ENCODE results near the gene CHST14. TPM values are rescaled to one million over a fixed set of nuclear protein-coding genes. Genes with fewer than 3 reads are reported as not detected.
"Not testable (repeated sequence)": the region's sequence is repeated elsewhere in the genome, so short reads cannot be mapped to it uniquely, and the experiment has no call there.

CHST14 gene
- total RNA-seq, 1 donor from 2014 or later = 0.82 TPM

DNA sequence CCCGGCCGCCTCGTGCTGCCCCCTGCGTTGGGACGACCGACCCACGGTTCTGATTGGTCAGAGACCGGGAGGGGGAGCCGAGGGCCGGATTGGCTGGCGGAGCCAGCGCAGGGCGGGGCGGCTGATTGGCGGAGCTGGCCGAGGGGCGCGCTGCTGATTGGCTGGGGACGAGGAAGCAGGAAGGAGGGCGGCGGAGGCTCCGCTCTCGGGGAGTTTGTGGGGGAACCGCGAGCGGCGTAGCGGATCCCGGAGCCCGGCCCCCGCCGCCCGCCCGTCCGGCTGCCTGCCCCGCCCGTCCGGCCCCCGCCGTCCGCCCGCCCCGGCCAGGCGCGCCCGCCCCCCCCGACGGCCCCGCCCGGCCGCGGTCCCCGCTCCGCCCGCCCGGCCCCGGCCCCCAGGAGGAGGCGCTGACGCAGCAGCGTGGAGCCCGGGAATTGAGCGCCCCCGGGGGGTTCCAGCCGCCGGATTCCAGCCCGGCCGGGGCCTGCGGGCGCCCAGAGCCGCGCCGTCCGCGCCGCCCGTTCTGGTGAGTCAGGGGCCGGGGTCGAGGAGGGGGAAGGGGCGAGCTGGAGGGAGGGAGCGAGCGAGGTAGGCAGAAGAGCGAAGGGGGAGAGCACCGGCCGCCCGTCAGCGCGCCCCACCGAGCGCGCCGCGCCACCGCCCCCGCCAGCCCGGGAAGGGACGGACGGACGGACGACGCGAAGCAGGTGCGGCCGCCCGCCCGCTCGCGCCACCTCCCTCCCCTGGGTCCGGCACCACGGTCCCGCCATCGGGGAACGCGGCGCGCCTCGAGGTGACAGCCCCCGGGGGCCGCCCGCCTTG lies 29.8 kb upstream of the CHST14 start, which contains the start of gene BAHD1:
Gene BAHD1 (plus strand): TSS at position 211 of the 822 bp plus-strand sequence. CDS start 17,512 bp downstream, outside the sequence.
- FAIRE-seq = no peak
- peak; percentile 100 for DNase-seq (ENCODE audit: low spot score in 2 of 2)

DNA sequence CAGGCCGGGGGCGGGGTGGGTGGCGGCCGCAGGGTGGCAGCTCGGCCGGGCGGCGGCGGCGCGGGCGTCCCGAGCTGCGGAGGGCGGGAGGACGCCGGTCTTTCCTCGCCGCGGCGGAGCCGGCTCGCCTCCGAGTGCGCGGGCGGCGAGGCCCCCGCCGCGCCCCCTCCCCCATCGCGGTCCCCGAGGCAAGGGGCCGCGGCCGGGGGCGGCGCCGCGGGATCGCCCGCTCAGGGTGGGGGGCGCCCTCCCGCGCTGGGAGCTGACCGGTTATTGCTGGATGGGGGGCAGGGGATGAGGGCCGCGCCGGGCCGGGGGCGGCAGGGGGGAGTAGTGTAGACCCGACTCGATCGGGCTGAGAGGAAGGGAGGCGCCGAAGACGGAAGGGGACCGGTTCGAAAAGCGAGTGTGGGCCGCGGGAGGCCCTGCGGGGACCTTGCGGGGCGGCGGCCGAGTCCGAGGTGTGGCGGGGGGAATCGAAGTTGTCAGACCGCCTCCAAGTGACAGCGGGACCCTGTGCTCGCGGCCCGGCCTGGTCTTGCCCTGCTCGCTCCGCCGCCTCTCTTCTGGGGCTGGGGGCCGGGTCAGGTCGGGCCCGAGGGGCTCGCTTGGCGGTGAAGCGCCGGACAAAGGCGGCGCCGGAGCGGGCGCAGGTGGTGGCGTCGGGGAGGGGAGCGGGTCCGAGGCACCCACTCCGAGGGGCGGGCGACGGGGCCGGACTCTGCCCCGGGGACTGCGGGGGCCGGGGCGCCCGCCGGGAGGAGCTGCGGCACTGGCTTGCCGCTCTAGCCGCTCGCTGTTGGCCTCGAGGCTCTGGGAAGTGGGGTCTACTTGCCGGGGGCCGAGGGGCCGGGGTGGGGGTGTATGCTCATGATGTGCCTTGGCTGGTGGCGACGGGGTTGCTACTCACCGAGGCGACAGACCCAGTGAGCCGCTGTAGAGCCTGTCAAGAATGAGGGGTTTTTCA lies 28.9 kb upstream of the CHST14 start:
- FAIRE-seq = no peak
- no peak for DNase-seq (ENCODE audit: low spot score in 2 of 2)

DNA sequence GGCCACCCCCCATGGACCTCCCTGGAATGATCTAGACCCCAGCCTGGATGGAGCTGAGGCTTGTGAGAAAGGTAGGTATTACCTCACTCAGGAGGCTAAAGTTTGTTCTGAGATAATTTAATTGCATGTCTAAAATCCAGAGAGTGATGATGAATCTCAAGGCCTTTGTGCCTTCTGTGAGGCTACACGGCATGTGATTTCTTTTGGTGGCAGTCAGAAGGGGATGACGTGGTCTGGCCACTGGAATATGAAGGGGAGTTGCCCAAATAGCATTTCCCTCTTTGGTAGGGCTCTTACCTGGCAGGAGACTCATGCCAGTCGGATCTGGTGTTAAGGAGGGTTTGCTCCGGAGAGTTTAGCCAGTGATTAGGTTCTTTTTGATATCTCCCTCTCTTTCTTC lies 27.5 kb upstream of the CHST14 start:
- FAIRE-seq (no peak), DNase-seq (ENCODE audit: low spot score in 2 of 2) (no peak)

DNA sequence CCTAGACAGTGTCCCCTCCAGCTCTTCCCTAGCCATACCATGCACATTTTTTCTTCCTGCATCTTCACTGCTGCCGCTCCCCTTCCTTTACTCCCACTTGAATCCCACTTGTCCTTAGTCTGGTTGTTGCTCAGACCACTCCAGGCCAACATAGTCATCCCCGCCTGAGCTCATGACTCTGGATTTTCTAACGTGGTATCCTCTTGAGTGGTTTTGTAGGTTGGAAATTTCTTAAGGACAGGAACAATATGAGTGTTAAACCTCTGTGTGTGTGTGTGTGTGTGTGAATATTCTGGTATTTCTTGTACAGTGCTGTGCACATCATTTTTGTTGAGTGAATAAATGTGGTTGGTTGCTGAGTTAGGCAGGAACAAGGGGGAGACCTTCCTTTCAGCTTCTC lies 26.9 kb upstream of the CHST14 start:
- no peak for DNase-seq (ENCODE audit: low spot score in 2 of 2)
- FAIRE-seq = no peak

DNA sequence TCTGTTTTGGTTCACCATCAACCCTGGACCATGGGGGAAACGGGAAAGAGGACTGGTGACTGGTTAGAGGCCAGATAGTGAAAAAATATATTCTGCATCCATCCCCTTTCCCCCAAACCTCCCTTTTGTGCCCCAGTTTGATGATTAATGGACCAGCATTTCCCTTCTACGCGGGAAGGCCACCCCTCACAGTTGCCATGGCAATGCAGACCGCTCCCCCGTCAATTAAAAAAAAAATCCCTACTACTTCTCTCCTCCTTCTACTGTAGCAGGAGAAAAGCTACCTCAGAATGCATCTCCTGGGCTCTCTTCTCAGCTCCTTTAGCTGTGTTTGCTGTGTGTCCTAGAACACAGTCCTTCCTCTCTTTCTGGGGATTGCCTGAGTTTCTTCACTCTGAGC lies 26.0 kb upstream of the CHST14 start:
- FAIRE-seq (no peak), DNase-seq (ENCODE audit: low spot score in 2 of 2) (no peak)

DNA sequence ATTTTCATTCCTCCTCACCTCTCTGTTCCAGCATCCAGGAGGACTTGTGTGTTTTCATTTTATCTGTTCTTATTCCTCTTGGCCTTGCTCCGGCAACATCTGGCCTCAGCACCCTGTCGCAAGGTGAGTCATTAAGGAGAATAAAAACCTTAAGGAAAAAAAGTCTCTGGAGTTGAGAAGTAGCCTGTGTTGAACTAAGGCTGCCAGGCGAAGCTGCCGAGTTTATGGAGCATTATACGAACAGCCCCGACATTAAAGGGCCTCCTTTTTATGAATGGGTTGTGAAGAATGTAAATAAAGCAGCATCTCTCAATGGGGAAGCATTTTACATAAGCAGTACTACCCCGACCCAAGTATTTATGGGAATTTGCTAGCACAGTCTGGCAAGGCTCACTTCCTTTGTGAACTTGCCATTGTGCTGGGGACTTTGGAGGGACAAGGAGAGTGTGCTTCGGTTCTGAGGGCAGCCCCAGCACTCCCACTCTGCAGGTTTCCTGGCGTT lies 25.3 kb upstream of the CHST14 start:
- DNase-seq (ENCODE audit: low spot score in 2 of 2) (no peak), FAIRE-seq (no peak)

DNA sequence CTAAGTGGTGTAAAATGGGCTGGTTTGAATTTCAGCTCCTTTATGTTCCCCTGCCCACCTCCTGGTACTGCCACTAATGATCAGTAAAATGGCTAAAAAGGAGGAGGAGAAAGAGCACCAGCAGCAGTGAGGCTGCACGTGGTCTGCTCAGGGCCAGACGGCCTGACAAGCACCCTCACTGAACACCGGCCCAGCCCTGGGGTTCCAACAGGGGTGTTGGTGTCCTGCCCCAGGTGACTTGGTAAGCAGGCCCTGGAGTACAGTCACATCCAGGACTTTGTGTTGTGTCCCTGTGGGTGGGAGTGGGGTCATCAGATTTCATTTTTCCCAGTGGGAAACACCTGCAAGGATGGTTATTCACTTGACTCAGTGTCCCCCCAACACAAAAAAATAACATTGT lies 24.6 kb upstream of the CHST14 start:
- FAIRE-seq (no peak), DNase-seq (ENCODE audit: low spot score in 2 of 2) (no peak)

DNA sequence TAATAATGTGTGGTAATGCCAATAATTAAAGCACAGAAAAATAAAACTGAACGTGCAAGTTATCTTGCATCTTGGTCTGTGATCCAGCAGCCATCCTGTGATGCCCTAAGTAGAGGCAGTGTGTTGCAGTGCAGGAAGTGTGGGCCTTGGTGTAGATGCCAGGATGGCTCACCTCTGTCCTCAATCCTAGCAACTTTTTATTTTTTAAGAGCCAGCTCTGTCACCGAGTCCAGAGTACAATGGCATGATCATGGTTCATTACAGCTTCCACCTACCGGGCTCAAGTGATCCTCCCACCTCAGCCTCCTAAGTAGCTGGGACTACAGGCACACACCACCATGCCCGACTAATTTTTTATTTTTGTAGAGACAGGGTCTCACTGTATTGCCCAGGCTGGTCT lies 22.4 kb upstream of the CHST14 start:
- FAIRE-seq = no peak
- no peak for DNase-seq (ENCODE audit: low spot score in 2 of 2)

DNA sequence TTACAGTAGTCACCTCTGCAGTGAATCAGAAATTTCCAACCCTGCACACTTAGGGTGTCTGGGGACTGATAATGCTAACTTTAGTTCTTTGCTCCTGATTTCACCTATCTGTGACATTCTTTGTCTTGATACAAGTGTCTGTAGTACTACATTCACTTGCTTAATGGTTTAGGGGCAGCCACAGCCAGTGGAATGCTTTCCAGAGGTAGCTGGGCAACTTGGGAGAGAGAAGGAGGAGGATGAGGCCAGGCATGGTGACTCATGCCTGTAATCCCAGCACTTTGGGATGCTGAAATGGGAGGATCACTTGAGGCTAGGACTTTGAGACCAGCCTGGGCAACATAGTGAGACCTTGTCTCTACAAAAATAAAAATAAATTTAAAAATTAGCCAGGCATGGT lies 21.5 kb upstream of the CHST14 start:
- DNase-seq (ENCODE audit: low spot score in 2 of 2) = no peak
- no peak for FAIRE-seq

DNA sequence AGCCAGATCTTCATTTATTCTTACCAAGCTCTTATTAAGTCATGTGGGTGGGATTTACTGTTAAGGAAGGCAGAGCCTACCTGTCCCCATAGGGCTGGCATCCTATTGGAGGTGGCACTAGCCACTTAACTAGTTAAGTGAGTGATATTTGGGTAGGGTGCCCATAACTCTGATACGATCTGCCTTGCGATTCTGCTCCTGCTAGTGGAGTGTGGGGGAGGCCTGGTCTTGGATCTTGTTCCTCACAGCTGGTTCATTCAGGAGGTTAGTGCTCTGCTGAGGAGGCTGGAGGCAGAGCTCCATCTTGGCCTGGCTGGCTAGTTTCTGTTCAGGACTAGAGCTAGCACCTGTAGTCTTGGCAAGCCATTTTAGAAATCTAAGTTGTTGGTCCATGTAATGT lies 20.7 kb upstream of the CHST14 start:
- FAIRE-seq (no peak), DNase-seq (ENCODE audit: low spot score in 2 of 2) (no peak)

DNA sequence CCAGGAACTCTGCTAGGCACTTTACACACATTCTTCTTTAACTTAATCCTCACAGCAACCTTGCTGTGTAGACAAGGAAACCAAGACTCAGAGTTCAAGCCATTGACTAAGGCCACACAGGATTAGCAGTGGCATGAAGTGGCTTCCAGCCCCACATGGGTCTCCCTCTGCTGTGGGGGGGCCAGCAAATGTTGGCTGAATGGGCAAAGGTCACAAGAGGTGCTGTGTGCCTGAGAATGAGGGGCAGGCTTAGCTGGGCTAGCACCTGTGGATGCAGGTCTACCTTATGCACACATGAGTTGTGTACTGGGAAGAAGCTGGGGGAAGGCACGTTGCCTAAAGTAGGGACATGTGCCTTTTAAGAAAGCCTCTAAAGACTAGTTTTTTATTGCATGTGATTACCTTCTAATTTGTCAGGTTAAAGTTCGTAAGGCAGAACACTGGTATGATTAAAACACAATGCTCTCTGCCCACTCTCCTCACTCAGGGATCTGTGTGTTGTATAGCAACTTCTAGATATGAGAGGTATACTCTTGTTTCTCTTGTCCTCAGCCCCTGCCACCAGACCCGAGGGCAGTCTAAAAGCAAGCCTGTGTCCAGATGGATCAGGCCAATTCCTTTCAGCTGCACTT lies 19.1 kb upstream of the CHST14 start:
- DNase-seq (ENCODE audit: low spot score in 2 of 2) (no peak), FAIRE-seq (no peak)

DNA sequence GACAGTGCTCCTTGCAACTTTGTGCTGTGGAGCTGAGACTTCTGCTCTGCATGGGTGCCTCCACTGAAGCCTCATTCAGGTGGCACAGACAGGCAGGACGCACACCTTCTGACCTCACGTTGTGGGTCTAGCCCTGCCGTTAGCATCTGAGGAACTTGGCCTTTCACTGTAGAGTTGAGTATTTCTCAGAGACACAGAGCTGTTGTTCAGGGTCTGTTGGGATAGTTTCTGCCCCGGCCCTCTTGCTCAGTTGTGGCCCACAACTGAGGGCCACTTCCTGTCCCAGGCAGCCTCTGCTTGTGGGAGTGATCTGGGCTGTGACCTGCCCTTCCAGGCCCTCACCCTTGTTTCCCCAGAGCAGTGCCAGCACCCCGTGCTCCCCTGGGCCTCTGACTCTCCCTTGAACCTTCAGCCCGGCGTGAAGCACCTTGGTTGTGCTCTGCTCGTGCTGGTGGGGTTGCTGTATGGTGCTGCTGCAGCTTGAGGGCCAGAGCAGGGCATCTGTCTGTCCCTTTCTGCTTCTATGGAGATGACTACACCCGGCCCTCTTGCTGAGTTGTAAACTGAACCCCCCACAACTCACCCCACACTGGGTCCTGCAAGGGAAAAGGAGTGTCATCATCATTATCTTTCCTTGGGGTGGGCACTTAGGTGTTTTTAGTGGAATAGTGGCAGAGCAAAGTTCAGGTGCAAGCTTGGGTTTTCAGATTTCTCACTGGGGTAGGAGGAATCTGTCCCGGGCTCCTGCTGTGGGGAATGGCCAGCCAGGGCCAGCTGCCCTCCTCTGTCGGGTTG lies 18.3 kb upstream of the CHST14 start:
- DNase-seq (ENCODE audit: low spot score in 2 of 2) = no peak
- no peak for FAIRE-seq

DNA sequence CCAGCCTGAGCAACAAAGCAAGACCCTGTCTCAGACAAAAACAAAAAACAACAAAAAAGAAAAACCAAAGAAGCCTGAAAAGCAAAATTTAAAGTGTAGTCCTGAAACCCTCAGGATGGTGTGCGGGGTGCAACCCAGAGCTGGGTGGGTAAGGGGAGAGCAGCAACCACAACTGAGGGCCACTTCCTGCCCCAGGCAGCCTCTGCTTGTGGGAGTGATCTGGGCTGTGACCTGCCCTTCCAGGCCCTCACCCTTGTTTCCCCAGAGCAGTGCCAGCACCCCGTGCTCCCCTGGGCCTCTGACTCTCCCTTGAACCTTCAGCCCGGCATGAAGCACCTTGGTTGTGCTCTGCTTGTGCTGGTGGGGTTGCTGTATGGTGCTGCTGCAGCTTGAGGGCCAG lies 16.8 kb upstream of the CHST14 start:
- not testable (repeated sequence) for FAIRE-seq

DNA sequence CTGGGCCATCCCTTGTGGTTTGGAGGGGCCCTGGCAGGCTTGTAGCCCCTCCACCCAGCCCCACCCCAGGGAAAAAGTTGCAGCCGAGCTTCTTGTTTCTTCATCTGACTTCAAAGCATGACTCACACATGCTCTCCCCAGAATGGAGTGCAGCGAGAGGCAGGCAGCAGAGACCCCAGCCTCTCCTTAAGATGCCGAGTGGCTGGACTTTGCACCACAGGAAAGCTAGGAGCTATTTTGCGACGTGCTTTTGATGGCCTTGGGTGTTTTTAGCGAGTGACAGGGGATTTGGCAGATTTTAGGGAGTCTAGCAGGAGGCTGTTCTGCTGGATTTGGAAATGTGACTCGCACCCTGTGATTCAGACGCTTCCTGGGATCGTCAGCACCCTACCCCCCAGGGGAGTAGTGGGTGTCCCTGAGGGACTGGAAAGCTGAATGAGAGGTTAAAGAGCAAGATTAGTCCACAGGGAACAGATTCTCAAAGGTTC lies 15.8 kb upstream of the CHST14 start:
- FAIRE-seq = no peak

More for the DNA sequence above, 16.8 kb upstream of the CHST14 start:
- DNase-seq (ENCODE audit: low spot score in 2 of 2) = not testable (repeated sequence)

DNA sequence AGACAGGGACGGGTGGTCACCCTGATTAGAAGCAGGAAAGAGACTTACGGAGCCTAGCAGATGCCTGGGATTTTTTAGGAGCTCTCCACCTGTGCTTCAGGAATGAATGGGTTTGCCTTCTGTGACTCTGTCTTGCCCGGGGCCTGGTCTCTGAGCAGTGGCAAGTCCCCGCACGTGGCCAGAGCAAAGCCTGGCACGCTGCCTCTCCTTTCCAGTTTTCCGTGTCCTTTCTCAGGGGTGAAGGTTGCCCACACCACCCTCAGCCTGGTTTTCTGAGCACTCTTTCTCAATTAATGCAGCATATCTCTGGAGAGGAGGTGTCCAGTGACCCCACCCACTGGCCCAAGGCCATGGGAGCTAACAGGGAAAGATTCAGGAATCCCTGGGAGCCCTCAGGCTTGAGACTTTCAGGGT lies 14.5 kb upstream of the CHST14 start:
- no peak for DNase-seq (ENCODE audit: low spot score in 2 of 2)
- no peak for FAIRE-seq

More for the DNA sequence above, 15.8 kb upstream of the CHST14 start:
- DNase-seq (ENCODE audit: low spot score in 2 of 2) = no peak

DNA sequence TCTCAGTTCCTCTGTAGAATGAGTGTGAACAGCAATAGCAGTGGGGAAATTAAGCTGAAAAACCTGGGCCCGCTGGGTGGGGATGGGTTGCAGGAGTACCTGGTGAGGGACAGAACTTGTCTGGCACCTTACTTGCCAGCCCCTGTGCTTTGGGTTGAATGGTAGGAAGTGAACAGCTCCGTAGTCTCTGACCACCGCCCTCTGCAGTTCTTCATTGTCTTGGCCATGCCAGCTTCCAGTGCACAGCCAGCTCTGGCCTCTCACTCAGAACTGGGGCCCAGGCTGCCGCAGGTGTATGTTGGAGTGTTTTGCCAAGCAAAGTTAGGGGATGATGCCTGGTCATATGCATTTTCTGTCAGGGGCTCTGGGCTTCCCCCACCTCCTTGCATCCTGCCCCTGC lies 14.0 kb upstream of the CHST14 start:
- no peak for DNase-seq (ENCODE audit: low spot score in 2 of 2)
- no peak for FAIRE-seq

DNA sequence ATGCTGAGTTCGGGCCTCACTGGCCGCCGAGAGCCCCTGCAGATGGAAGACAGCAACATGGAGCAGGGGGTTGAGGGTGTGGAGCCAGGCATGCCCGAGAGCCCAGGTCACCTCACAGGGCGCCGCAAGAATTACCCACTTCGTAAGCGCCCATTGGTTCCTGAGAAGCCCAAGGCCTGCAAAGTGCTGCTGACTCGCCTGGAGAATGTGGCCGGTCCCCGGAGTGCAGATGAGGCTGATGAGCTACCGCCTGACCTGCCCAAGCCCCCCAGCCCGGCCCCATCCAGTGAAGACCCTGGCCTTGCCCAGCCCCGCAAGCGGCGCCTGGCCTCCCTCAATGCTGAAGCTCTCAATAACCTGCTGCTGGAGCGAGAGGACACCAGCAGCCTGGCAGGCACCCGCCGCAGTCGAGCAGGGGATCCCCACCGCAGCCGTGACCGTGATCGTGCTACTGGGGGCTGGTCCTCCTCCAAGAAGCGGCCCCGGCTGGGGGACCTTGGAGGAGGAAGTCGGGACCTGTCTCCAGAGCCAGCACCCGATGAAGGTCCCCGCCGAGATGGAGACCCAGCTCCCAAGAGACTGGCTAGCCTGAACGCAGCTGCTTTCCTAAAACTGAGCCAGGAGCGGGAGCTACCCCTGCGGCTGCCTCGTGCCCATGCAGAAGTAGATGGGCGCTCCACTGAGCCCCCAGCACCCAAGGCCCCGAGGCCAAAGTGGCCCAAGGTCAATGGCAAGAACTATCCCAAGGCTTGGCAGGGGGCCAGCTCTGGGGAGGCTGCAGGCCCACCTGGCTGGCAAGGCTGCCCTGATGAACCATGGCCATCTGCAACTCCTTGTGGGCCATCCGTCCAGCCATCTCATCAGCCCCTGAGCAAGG lies 12.1 kb upstream of the CHST14 start:
- DNase-seq (ENCODE audit: low spot score in 2 of 2) (no peak), FAIRE-seq (no peak)

DNA sequence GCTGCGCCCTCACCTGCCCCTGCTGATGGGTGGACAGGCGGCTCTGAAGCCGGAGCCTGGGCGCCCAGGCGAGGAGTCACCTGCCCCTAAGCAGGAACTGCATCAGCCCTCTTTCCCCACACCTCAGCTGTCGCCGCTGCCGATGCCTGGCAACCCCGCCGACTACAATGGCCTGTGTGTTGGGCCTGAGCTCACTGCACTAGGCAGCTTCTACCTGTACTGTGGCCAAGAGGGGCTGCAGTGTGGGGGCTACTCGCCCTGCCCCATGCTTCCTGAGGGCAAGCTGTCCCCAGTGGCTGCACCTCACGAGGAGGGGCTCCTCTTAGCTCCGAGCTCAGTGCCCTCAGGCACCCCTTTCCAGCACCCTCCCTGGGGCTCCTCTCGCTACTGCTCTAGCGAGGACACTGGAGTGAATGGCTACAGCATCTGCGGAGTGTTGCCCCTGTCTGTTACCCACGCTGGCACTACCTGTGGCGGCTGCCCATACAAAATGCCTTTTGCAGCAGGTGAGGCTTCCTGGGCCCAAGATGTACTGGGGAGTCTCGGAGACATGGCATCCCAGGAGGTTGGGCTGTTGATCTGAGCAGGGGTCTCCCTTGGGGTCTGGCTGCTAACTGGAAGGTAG lies 11.3 kb upstream of the CHST14 start:
- FAIRE-seq = no peak
- DNase-seq (ENCODE audit: low spot score in 2 of 2) = no peak
